ENCODE measurements around the gene GPRASP2.
A peak's percentile ranks its signal among the peaks of the same experiment; 100 is the strongest.

GPRASP2 gene

GRCh38 chrX:102745513-102745856, 33.2 kb downstream of the GPRASP2 start:
- no peak for TF ChIP-seq CTCF (conservative IDR thresholded peaks at IDR 0.05; ENCODE audit: low read length)
- peak overlapping the region; percentile 65 for H3K4me3 ChIP-seq (ENCODE audit: low read length)
- DNase-seq (ENCODE audit: low read depth) = no peak

DNA sequence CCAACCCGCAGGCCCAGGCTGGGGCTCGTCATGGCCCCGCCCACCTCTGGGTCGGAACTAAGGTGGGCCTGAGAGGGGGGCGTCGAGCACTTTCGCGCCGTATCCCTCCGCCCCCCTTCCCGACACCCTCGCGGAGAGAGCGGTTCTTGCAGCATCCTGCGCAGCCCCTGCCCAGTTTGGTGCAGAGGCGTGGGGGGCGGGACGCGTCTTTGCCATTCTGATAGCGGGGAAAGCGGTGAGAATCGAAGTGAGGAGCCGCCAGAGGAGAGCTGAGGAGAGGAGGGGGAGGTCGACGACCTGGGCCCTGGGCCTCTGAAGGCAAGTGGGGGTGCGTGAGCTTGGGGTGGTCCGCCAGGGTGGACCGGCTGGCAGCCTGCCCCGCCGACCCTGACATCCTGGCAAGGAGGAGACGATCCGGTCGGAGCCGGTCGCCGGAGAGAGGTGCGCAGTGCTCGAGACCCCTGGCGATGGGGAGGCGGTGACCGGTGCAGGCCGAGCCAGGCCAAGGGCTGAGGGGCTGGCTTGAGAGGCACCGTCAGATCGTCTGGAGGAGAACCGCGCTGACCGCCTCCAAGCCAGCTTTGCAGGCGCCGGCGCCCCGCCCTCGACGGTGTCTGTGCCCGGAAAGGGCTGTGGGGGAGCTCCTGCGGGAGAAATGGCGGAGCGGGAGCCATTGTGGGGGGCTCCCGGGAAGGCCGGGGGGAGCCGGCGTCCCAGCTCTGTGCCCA, 33.8 kb downstream of the GPRASP2 start:
- H3K4me3 ChIP-seq (ENCODE audit: low read length) = peak overlapping the region; percentile 65
- DNase-seq (ENCODE audit: low read depth) = peak; percentile 16
- TF ChIP-seq CTCF (conservative IDR thresholded peaks at IDR 0.05; ENCODE audit: low read length) = no peak

DNA sequence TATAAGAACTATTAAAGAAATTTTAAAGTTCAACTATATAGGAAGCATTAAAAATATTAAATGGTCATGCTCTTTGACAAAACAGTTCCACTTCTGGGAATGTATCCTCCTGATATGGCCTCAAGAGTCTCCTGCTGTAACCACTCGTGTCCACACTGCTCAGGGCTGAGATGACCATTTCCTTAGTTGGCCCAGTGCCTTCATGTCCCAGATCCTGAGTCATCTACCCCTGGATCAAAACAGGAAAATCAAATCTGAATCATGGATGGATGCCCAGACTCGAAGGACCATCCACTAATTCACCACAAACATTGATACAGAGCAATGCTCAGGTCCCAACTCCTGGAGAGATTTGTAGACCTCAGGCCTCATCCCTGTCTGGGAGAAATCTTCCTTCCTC, 53.0 kb downstream of the GPRASP2 start:
- DNase-seq (ENCODE audit: low read depth) = peak; percentile 77
- no peak for TF ChIP-seq CTCF (conservative IDR thresholded peaks at IDR 0.05; ENCODE audit: low read length)
- H3K4me3 ChIP-seq (ENCODE audit: low read length) = no peak overlapping the region

DNA sequence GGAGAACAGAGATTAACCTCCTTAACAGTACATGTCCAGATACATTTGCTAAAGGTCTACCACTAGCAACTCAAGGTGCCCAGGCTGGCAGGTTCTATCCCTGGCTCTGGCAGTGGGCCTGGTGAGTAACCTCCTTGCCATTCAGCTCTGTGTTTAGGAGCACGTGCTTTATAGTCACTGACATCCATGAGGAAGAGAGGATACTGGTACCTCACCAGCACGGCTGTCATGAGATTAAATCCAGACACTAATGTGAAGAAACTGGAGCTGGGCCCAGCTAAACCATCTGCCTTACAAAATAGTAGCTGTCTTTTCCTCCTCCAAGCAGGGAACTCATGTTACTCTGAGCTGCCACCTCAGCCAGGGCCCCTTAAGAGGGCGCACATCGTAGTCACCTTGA, 53.6 kb downstream of the GPRASP2 start:
- no peak overlapping the region for H3K4me3 ChIP-seq (ENCODE audit: low read length)
- peak; percentile 80 for DNase-seq (ENCODE audit: low read depth)
- TF ChIP-seq CTCF (conservative IDR thresholded peaks at IDR 0.05; ENCODE audit: low read length) = no peak

GRCh38 chrX:102767287-102767686, 55.0 kb downstream of the GPRASP2 start:
- H3K4me3 ChIP-seq (ENCODE audit: low read length) = no peak overlapping the region
- no peak for DNase-seq (ENCODE audit: low read depth)
- no peak for TF ChIP-seq CTCF (conservative IDR thresholded peaks at IDR 0.05; ENCODE audit: low read length)

Data from AG10803 (cell line).